Smooth muscle cell (in vitro differentiated cells): ENCODE data around the gene TST. TPM values are rescaled to one million over a fixed set of nuclear protein-coding genes. Genes with fewer than 3 reads are reported as not detected.
A peak's percentile ranks its signal among the peaks of the same experiment; 100 is the strongest.

ENCODE experiments used
- DNase-seq: peaks from one replicate; lab custom pipeline; 2025; ENCODE audit not compliant: unreplicated experiment; lab: John Stamatoyannopoulos, UW
- H2AFZ ChIP-seq: fragments of 200-600 bp; sonication (generic); 2 replicates; pipeline ENCODE4 v1.6.0; 2016; ENCODE audit warnings: antibody characterized with exemption, low read depth, mild to moderate bottlenecking
- H3F3A ChIP-seq: fragments of 200-600 bp; sonication (generic); 2 replicates; pipeline ENCODE4 v1.6.0; 2017; ENCODE audit warnings: antibody characterized with exemption, low read depth
- H3K27ac ChIP-seq: fragments of 200-600 bp; sonication (generic); 2 replicates; pipeline ENCODE4 v1.5.1; 2016; ENCODE audit warnings: low read depth, mild to moderate bottlenecking
- H3K27me3 ChIP-seq: fragments of 200-600 bp; sonication (generic); 2 replicates; pipeline ENCODE4 v1.6.1; 2016; ENCODE audit warnings: low read depth, mild to moderate bottlenecking
- H3K36me3 ChIP-seq: fragments of 200-600 bp; sonication (generic); 2 replicates; pipeline ENCODE4 v1.5.1; 2016; ENCODE audit warnings: low read depth
- H3K4me1 ChIP-seq: fragments of 200-600 bp; sonication (generic); 2 replicates; pipeline ENCODE4 v1.5.1; 2016; ENCODE audit warnings: low read depth
- H3K4me2 ChIP-seq: fragments of 200-600 bp; sonication (generic); 2 replicates; pipeline ENCODE4 v1.6.0; 2016; ENCODE audit warnings: mild to moderate bottlenecking
- H3K4me3 ChIP-seq: fragments of 200-600 bp; sonication (generic); 2 replicates; pipeline ENCODE4 v1.5.1; 2016; ENCODE audit warnings: mild to moderate bottlenecking
- H3K79me2 ChIP-seq: fragments of 200-600 bp; sonication (generic); 2 replicates; pipeline ENCODE4 v1.6.0; 2016; ENCODE audit warnings: low read depth, mild to moderate bottlenecking
- H3K9ac ChIP-seq: fragments of 200-600 bp; sonication (generic); 2 replicates; pipeline ENCODE4 v1.6.0; 2016; ENCODE audit warnings: low read depth
- H3K9me3 ChIP-seq: fragments of 200-600 bp; sonication (generic); replicated peaks from 2 replicates; pipeline ENCODE4 v1.5.1; 2016; ENCODE audit warnings: low read depth
- H4K20me1 ChIP-seq: fragments of 200-600 bp; sonication (generic); 2 replicates; pipeline ENCODE4 v1.6.0; 2016; ENCODE audit warnings: low read depth
- CTCF ChIP-seq: fragments of 200-600 bp; sonication (generic); IDR thresholded peaks from 2 replicates; pipeline ENCODE4 v1.5.1; 2017; ENCODE audit warnings: borderline replicate concordance, mild to moderate bottlenecking, antibody characterized with exemption; ENCODE audit not compliant: insufficient read depth, poor library complexity, severe bottlenecking
- WGBS: methylation state at CpG from one replicate; pipeline ENCODE4 v1.1.7; 2016; ENCODE audit warnings: low lambda C conversion rate; 5-methylcytosine and 5-hydroxymethylcytosine counted together
- polyA plus RNA-seq: library from polyadenylated mRNA; unstranded; fragments of >200 nt; fragmentation: Nextera tagmentation; extraction: Ambion mirVana; gene quantifications from 2 replicates; pipeline ENCODE4 v1.2.1, GENCODE V29; 2016
- total RNA-seq: library from RNA; depleted of rRNA; stranded (reverse); fragments of >200 nt; gene quantifications from 2 replicates; pipeline ENCODE4 v1.2.3, GENCODE V29; 2014

Gene TST
- total and polyA plus RNA-seq, 2 experiments from 2014 or later = 10.4 to 15.0 TPM

DNA sequence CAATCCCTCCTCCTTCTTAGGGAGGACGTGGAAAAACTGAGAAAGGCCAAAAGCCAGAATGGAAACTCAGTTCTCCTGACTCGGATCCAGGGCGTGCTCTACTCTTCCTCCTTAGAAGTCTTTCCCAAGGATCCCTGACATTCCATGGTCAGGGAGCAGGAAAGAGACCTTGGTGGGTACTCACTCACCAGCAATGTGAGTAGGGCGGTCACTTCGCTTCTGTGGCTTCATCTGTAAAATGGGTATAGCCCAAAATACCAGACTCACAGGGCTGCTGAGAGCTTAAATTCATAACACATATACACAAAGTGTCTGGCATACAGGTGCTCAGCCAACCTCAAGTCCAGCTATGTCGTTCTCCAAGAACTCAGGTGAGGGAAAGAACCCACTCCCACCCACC lies 31.7 kb upstream of the TST start:
- no peak overlapping the region for H3K9ac ChIP-seq

DNA sequence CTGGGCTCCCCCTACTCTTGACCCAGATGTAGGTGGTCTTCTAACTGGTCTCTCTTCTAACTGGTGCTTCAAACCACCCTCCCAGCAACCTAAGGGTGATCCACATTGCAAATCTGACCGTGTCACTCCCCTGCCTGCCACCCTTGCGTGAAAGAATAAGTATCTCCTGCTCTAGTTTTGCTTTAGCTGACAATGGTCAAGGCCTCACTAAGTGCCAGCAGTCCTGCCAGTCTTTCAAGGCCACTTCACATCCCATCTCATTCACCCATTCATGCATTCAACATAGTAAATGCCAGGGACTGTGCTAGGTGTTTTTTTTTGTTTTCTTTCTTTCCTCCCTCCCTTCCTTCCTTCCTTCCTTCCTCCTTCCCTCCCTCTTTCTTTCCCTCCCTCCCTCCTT lies 30.0 kb upstream of the TST start:
- Histone ChIP-seq H3K4me3 (no peak overlapping the region), H3K9me3 (no peaks in the 10 kb centered on the region), H3F3A (no peaks in the 10 kb centered on the region), H3K4me1 (peaks cover 6% of the 10 kb centered on the region), H3K79me2 (no peaks in the 10 kb centered on the region), H3K9ac (no peak overlapping the region), H2AFZ (no peak overlapping the region), H3K36me3 (no peaks in the 10 kb centered on the region), H3K4me2 (no peak overlapping the region), H4K20me1 (no peaks in the 10 kb centered on the region), H3K27ac (no peak overlapping the region), H3K27me3 (no peaks in the 10 kb centered on the region)
- WGBS = 89% methylated on average over 2 of the region's 2 CpGs
- DNase-seq = no peak
- no peak for TF ChIP-seq CTCF

More for the DNA sequence above, 31.7 kb upstream of the TST start:
- WGBS = 90% methylated on average over 6 of the region's 6 CpGs
- H4K20me1 ChIP-seq = no peaks in the 10 kb centered on the region
- no peak overlapping the region for H3K4me3 ChIP-seq
- H3K4me2 ChIP-seq = peak overlapping the region; percentile 94
- H2AFZ ChIP-seq = no peak overlapping the region
- H3K27ac ChIP-seq = no peak overlapping the region
- DNase-seq = no peak
- H3F3A ChIP-seq = no peaks in the 10 kb centered on the region
- peaks cover 6% of the 10 kb centered on the region for H3K4me1 ChIP-seq
- TF ChIP-seq CTCF = no peak
- no peaks in the 10 kb centered on the region for H3K27me3 ChIP-seq
- no peaks in the 10 kb centered on the region for H3K9me3 ChIP-seq
- H3K36me3 ChIP-seq = no peaks in the 10 kb centered on the region
- no peaks in the 10 kb centered on the region for H3K79me2 ChIP-seq

GRCh38 chr22:37048133-37048532 lies 28.9 kb upstream of the TST start:
- Histone ChIP-seq H3K4me1 (peaks cover 6% of the 10 kb centered on the region), H3K27me3 (no peaks in the 10 kb centered on the region), H3K79me2 (no peaks in the 10 kb centered on the region), H3K4me3 (no peak overlapping the region), H3K36me3 (no peaks in the 10 kb centered on the region), H2AFZ (no peak overlapping the region), H3K4me2 (no peak overlapping the region), H3F3A (no peaks in the 10 kb centered on the region), H3K27ac (no peak overlapping the region), H4K20me1 (no peaks in the 10 kb centered on the region), H3K9ac (no peak overlapping the region), H3K9me3 (no peaks in the 10 kb centered on the region)
- no peak for DNase-seq
- WGBS = 72% methylated on average over 6 of the region's 6 CpGs
- TF ChIP-seq CTCF = no peak

DNA sequence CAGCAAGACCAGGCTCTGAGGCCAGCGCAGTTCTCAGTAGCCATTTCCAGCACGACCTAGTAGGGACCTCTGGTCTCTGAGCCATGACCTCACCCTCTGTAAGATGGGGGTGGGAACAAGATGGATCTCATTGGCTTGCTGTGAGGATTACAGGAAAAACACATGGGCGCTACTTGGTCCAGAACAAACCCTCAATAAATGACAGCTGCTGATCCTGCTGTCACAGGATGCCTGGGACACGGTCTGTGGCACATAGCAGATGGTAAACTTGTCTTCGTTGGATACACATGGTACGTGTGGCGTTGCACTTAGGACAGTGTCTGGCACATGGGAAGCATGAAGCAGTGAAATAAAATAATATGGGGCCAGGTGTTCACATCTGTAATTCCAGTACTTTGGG lies 27.8 kb upstream of the TST start:
- DNase-seq = no peak
- H3K27ac ChIP-seq = no peak overlapping the region
- no peak overlapping the region for H2AFZ ChIP-seq
- H3K4me1 ChIP-seq = peaks cover under 1% of the 10 kb centered on the region
- H3K9ac ChIP-seq = no peak overlapping the region
- H3F3A ChIP-seq = no peaks in the 10 kb centered on the region
- H3K79me2 ChIP-seq = no peaks in the 10 kb centered on the region
- H3K27me3 ChIP-seq = no peaks in the 10 kb centered on the region
- no peak for TF ChIP-seq CTCF
- no peak overlapping the region for H3K4me2 ChIP-seq
- no peaks in the 10 kb centered on the region for H4K20me1 ChIP-seq
- no peak overlapping the region for H3K4me3 ChIP-seq
- H3K9me3 ChIP-seq = no peaks in the 10 kb centered on the region
- WGBS = 84% methylated on average over 7 of the region's 7 CpGs
- H3K36me3 ChIP-seq = no peaks in the 10 kb centered on the region
